ENCODE data around the gene CDH13.

CDH13 gene

DNA sequence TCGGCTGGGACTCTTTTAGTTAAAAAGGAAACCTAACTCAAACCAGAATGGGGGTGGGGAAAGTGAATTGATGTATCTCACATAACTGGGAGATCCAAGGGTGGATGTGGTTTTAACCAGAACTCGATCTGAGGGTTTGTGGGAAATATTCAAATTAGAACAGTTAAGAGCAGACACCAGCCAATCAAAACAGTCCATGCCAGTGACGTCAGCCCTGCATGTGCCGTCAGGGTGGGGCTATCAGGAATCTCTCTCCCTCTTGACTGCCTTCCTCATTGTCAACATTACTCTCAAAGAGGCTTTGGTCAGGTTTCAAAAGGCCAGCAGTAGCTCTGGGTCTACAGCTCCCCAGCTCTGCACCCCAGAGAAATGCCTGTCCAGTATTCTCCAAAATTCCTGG is 1086.8 kb downstream of the CDH13 start:
- peak; percentile 78 for DNase-seq

GRCh38 chr16:83714286-83714685 is 1087.5 kb downstream of the CDH13 start:
- DNase-seq = peak; percentile 34

DNA sequence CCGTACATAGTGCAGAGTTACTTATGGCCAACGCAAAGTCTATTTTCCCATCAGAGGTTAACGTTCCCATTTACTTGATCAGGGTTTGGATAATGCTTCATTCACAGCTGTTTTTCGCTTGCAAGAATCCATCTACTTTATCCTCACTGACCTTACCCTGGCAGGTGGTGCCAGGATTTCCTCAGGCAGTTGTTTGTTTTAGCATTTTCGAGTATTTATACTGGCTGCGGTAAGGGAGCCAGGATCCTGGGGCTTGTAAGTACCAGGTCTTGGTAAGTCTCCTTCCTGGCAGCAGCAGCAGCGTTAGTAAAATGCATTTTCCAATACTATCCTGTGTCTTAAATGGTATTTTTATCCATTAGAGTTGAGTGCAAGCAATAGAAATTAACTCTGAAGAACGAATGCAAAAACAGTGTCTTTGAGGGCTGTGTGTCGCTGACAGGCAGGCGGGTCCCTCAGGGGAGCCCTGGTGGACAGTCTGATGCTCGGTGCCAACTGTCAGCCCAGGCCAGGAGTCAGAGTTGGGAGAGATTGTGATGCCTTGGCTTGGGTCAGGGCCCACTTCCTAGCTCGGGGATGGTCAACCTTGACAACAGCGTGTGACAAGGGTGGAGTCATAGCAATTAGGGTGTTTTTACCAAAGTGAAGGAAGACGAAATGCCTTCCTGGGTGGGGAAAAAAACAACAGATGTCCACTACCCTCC is 1088.6 kb downstream of the CDH13 start:
- DNase-seq = peak; percentile 77

- no peak for DNase-seq
Measured at GRCh38 chr16:83717308-83717707, 1090.5 kb downstream of the CDH13 start.

DNA sequence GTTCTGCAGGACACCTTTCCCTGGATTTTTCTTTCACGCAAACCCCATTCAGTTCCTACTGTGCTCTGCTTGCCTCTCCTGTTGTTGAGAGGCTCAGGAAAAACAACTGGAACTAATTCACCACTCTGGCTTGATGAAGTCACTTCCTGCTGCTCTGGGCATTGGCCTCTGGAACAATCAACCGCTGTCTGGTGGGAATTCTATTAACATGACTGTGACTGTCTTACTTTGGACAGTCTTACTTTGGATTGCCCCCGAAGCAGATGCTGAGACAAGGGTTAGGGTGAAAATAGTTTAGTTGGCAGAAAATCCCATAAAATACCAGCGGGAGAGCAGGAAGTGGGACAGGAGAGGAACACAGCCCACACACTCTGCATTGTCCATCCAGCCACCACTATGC is 1091.0 kb downstream of the CDH13 start:
- no peak for DNase-seq

DNA sequence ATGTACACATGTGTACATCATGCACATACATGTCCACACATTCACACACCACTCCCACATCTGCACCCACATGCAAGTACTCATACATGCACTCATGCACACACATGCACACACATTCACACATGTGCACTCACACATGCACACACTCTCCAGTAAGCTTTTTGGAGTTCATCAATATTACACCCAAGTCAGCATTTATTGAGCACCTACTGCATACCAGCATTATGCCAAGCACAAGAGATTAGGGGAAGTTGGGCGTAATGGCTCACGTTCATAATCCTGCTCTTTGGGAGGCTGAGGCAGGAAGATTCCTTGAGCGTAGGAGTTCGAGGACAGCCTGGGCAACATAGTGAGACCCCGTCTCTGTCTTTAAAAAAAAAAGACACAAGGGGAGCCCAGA is 1093.4 kb downstream of the CDH13 start:
- DNase-seq = no peak

DNA sequence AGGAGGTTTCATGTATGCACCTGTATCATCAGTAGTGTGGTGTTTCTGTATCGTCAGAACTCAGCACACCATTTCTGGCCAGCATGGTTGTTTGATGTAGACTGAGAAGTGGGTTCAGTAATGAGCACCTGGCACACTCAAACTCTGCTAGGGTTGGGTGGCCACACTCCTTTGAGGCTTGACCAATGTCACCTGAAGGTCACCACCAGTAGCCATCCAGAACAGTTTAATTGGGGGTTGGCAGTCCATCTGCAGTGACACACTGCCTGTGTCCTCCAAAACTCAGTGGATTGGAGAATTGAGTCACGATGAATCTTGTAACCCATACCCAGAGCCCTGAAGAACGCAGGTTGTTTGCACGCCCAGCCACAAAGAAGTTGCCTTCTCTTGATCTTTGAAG is 1094.2 kb downstream of the CDH13 start:
- DNase-seq = peak; percentile 41

DNA sequence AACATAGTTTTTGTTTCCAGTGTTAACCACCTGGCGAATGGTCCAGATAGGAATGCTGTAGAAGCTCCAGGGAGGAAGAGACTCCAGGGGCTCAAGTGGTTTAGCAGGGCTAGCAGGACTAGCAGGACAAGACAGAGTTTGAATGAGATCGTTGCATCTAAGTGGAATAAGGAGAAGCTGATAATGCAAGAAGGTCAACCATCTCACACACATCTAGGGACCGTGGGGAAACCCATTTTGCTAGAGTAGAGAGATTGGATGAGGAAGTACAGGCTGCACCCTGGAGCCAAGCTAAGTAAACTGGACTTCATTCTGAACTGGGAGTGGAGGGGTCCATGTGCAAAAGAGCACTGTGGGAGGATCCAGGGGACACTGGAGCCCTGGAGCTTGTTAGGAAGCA is 1094.9 kb downstream of the CDH13 start:
- DNase-seq = peak; percentile 47

GRCh38 chr16:83722456-83723183 is 1095.9 kb downstream of the CDH13 start:
- DNase-seq = no peak

- no peak for DNase-seq
Measured at GRCh38 chr16:83723244-83723643, 1096.5 kb downstream of the CDH13 start.

- no peak for DNase-seq
Measured at GRCh38 chr16:83723901-83724300, 1097.1 kb downstream of the CDH13 start.

DNA sequence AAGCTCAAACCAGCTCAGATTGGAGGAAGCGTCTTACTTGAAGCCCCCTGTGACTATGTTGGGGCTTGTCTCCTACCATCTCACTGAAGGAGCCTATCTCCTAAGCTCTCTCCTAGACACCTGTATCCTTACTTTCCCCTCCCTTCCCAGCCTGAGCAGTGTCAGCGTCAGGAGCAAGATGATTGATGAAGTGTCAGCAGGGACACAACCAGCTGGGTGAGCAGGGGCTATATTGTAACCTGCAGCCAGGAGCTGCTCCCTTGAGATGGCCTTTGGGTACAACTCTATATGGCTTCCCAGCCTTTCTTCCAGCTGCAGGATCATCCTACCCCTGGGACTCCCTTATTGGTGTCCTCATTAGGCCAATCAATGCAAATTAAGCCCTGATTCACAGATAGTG is 1097.8 kb downstream of the CDH13 start:
- no peak for DNase-seq

GRCh38 chr16:83725313-83725712 is 1098.5 kb downstream of the CDH13 start:
- no peak for DNase-seq

DNA sequence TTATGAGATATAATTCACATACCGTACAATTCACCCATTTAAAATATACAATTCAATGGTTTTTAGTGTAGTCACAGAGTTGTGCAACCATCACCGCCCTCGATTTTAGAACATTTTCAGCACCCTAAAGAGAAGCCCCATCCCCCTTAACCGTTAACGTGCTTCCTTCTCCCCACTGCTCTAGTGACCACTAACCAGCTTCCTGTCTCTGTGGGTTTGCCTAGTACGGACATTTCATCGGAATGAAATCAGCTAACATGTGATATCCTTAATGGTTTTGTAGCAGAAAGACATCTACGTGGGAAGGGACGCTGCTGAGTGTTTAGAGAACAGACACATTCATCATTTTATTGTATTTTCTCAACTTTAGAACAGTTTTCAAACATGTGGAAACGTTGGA is 1100.2 kb downstream of the CDH13 start:
- DNase-seq = no peak

GRCh38 chr16:83727751-83728352 is 1101.1 kb downstream of the CDH13 start:
- DNase-seq = no peak

DNA sequence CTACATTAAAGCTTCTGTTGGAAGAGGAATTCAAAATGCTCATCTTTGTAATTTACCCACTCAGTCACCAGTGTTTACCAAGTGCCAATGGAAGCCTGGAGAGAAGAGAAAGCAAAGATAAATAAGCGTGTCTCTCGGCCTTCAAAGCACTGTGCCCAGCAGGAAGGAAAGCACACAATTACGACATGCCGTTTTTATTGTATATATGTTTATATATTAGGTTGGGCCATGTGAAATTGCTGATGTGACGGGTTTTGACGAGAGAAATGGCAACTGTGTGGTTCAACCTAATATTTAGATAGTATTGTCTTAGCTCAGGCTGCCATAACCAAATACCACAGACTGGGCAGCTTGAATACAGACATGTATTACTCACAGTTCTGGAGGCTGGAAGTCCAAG is 1101.7 kb downstream of the CDH13 start:
- peak; percentile 80 for DNase-seq

GRCh38 chr16:83730812-83731211 is 1104.0 kb downstream of the CDH13 start:
- no peak for DNase-seq

DNA sequence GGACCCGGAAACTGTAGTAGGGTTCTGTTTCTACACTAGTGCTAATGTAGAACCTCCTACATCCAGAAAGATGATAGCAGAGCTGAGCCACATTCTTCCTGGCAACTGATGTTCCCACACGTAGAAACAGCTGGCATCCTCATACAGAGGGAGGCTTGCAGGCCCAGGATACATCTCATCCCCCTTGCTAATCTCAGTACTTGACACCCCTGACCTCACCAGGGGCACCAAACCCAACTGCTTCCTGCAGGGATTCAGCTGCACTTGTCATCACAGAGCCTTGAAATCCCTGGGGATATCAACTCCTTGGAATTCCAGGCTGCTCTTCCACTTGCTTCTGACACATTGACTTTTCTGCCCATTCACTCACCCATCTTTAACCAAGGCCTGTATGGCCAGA is 1105.8 kb downstream of the CDH13 start:
- DNase-seq = no peak

- peak; percentile 91 for DNase-seq
Measured at GRCh38 chr16:83733301-83733700, 1106.5 kb downstream of the CDH13 start.

DNA sequence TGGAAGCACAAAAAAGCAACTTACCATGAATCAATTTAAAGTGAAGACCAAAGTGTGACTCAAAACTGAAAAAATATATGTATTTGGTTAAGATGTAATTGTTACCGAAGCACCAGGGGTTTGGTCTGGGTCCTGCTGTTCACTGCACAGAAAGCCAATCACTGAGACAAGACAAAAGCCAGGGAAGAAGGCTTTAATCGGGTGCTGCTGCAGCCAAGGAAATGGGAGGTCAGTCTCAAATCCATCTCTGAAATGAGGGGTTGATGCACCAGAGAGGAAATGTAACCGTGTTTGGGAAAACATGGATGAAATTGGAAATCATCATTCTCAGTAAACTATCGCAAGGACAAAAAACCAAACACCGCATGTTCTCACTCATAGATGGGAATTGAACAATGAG is 1107.4 kb downstream of the CDH13 start:
- no peak for DNase-seq

GRCh38 chr16:83737729-83738354 is 1111.1 kb downstream of the CDH13 start:
- no peak for DNase-seq

DNA sequence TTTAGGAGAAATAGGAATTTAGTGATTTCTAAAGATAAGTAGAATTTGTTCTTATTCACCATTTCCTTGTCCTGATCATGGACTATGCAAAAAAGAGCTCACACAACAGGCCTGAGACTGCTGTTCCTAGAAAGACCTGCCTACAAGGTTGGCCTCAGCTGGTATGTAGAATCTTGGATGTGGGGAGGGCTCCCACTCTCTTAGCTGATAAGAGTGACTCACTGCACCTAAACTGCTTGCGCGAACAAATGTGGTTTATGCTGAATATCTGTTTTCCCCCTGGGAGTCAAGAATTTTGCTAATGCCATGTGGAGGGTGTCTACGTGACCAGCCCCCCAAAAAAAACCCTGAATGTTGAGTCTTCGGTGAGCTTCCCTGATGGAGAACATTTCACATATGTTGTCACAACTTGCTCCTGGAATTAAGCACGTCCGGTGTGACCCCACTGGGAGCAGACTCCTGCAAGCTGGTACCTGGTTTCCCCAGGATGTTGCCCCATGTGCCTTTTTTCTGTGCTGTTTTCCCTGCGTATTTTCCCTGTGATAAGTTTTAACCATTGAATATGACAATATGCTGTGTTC is 1112.2 kb downstream of the CDH13 start:
- no peak for DNase-seq

DNA sequence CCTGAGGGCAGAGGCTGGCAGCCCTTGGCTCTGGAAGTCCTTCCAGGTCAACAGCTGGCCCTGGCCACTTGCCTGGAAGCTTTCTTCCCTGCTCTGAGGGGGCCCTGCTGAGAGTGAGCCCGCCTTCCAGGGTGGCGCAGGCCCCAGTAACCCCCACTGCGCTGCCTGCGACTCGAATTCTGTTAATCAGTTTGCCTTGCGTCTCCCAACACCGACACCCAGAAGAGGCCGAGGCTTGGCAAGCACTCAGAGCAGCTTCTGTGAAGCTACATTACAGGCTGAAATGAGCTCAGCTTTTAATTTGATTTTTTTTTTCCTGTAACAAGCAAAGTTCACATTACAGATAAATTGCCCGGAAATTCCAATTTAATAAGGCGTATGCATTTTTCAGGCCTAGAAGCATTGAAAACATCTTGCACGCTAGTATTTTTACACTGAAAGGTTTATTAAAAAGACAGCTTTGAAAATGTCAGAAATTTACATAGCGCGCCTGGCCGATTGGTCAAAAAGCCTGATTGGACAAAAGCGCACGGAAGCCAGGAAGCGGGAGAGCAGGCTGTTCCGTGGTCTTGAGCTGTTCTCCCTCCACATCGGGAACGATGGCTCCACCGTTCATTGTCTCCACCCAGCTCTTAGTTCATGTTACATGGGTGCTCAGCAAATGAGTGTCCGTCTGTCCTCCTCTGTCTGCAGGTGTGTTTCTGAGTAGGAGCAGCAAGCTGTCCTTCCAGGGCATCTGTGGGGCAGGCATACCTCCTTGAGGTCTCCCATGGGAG is 1115.5 kb downstream of the CDH13 start:
- no peak for DNase-seq
